T-cell (primary cell): Measurements from ENCODE around the gene XG. TPM values are rescaled to one million over a fixed set of nuclear protein-coding genes. Genes with fewer than 3 reads are reported as not detected.
A peak's percentile ranks its signal among the peaks of the same experiment; 100 is the strongest.
"Not testable (repeated sequence)": the region's sequence is repeated elsewhere in the genome, so short reads cannot be mapped to it uniquely, and the experiment has no call there.

Experiments used
- ATAC-seq, 4 experiments: fragments of 200-7000 bp in 3 of 4; fragments of 150-1000 bp in 1 of 4; cut with Tn5 transposase; replicated peaks in 1 of 4; 1 replicate in 3 of 4; 2 replicates in 1 of 4; pipeline ENCODE4 v1.10.0; 2021; ENCODE audit warnings: moderate library complexity in 3 of 4, mild to moderate bottlenecking in 2 of 4, moderate number of reproducible peaks in 1 of 4
- CTCF ChIA-PET, 2 donors: fragments of 300-600 bp; sonication (Branson Sonifier 250); formaldehyde crosslinking; loops; one replicate each; lab custom pipeline; 2022; ENCODE audit warnings: antibody characterized with exemption in 2 of 2; lab: Charles Lee
- POLR2A ChIA-PET, 2 donors: fragments of 300-600 bp; sonication (Branson Sonifier 250); formaldehyde crosslinking; loops; one replicate each; lab custom pipeline; 2022; ENCODE audit warnings: antibody characterized with exemption in 2 of 2; lab: Charles Lee
- DNase-seq, 35 experiments: peaks; one replicate each; pipeline versions ENCODE4 v3.0.0 to v3.0.0-alpha.2; 2013 to 2023
- H3K27ac ChIP-seq: one replicate; pipeline ENCODE4 v1.5.1; 2013; ENCODE audit warnings: low read length
- H3K27me3 ChIP-seq, 2 experiments: replicated peaks in 1 of 2; 1 replicate in 1 of 2; 2 replicates in 1 of 2; pipeline versions ENCODE4 v1.6.1 to v1.7.0; 2013; ENCODE audit warnings: low read length in 1 of 2, mixed read lengths in 1 of 2; ENCODE audit not compliant: control insufficient read depth in 2 of 2, insufficient read depth in 2 of 2; ENCODE audit errors: extremely low read depth in 1 of 2
- H3K36me3 ChIP-seq, 2 donors: 1 replicate in 1 of 2; 2 replicates in 1 of 2; pipeline versions ENCODE4 v1.6.1 to v1.7.0; 2013; ENCODE audit warnings: low read length in 1 of 2; ENCODE audit not compliant: control insufficient read depth in 2 of 2, insufficient read depth in 1 of 2; ENCODE audit errors: extremely low read depth in 1 of 2
- H3K4me1 ChIP-seq, 2 experiments: 1 replicate in 1 of 2; 2 replicates in 1 of 2; pipeline versions ENCODE4 v1.6.1 to v1.7.0; 2013; ENCODE audit warnings: low read length in 2 of 2, mixed read lengths in 1 of 2; ENCODE audit not compliant: insufficient read depth in 2 of 2, control insufficient read depth in 1 of 2; ENCODE audit errors: extremely low read depth in 1 of 2
- H3K4me3 ChIP-seq, 2 donors: 1 replicate in 1 of 2; 2 replicates in 1 of 2; pipeline versions ENCODE4 v1.5.1 to v1.7.0; 2013; ENCODE audit warnings: mild to moderate bottlenecking in 2 of 2, low read length in 1 of 2, moderate library complexity in 1 of 2; ENCODE audit not compliant: control insufficient read depth in 1 of 2; ENCODE audit errors: extremely low read depth in 1 of 2
- H3K9me3 ChIP-seq: 2 replicates; pipeline ENCODE4 v1.7.0; 2013
- H3K27ac Mint-ChIP-seq, 2 donors: one replicate each; pipeline ENCODE4 v1.8.0; 2020 to 2021; ENCODE audit warnings: mild to moderate bottlenecking in 2 of 2, mixed read lengths in 2 of 2
- H3K27me3 Mint-ChIP-seq, 2 donors: one replicate each; pipeline ENCODE4 v1.8.0; 2021 to 2022; ENCODE audit warnings: mixed read lengths in 2 of 2
- H3K36me3 Mint-ChIP-seq: one replicate; pipeline ENCODE4 v1.8.0; 2021; ENCODE audit warnings: mixed read lengths
- H3K4me1 Mint-ChIP-seq, 3 donors: one replicate each; pipeline ENCODE4 v1.8.0; 2020 to 2022; ENCODE audit warnings: mixed read lengths in 3 of 3, mild to moderate bottlenecking in 1 of 3
- H3K4me3 Mint-ChIP-seq, 3 donors: one replicate each; pipeline ENCODE4 v1.8.0; 2020 to 2022; ENCODE audit warnings: mild to moderate bottlenecking in 3 of 3, mixed read lengths in 3 of 3, moderate library complexity in 3 of 3
- H3K9me3 Mint-ChIP-seq, 3 donors: one replicate each; pipeline ENCODE4 v1.8.0; 2020 to 2022; ENCODE audit warnings: mixed read lengths in 3 of 3
- WGBS: methylation state at CpG from one replicate; pipeline ENCODE4 v1.1.5; 2013; ENCODE audit warnings: missing lambda C conversion rate; ENCODE audit not compliant: insufficient coverage; 5-methylcytosine and 5-hydroxymethylcytosine counted together
- total RNA-seq, 35 experiments: library from RNA in 6 of 35; stranded (reverse) in 6 of 35; fragments of 120-200 nt in 1 of 35; gene quantifications; one replicate each; pipeline versions ENCODE4 v1.2.1 to v1.2.4 and lab custom pipeline; 2013 to 2026

Gene XG
- total RNA-seq, 5 donors from 2014 or later (not counting 1 experiment from before 2014, with no cell fraction given): 0.13 to 1.5 TPM; not detected in 3

DNA sequence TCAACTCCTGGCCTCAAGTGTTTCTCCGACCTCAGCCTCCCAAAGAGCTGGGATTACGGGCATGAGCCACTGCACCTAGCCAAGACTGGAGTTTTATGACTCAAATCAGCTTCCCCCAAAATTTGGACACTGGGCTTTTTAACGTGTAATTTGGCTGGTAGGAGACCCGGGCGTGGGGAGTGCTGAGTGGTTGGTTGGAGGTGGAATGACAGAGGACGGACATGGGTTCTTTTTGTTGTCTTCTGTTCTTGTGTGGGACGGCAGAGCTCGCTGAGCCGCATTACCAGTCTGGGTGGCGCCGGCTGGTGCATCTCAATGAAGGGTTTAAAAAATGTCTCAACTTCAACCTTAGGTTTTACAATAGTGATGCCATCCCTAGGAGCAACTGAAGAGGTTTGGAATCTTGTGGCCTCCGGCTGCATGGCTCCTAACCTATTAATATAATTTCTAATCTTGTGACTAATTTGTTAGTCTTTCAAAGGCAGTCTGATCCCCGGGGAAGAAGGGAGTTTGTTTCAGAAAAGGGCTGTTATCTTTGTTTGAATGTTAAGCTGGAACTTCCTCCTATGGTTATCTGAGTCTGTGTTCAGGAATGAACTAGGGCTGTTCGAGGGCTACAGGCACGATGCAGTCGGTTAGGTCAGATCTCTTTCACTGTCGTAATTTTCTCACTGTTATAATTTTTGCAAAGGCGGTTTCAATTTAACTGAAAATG lies 50.7 kb downstream of the XG start:
- H3K4me3 Mint-ChIP-seq, H3K27ac ChIP-seq, DNase-seq, POLR2A ChIA-PET, H3K9me3 ChIP-seq, H3K36me3 ChIP-seq, ATAC-seq, H3K4me1 ChIP-seq, H3K27me3 ChIP-seq, H3K27me3 Mint-ChIP-seq, H3K36me3 Mint-ChIP-seq, H3K4me3 ChIP-seq, H3K4me1 Mint-ChIP-seq, H3K9me3 Mint-ChIP-seq, H3K27ac Mint-ChIP-seq: not testable (repeated sequence)
- 82% methylated on average over 6 of the region's 18 CpGs for WGBS
- CTCF ChIA-PET: interaction anchor here in 1 of 2 donors (0.6 kb wide), 1 partner anchor 14 kb away, joined by 9 read pairs; no protein-coding TSS in a partner anchor

DNA sequence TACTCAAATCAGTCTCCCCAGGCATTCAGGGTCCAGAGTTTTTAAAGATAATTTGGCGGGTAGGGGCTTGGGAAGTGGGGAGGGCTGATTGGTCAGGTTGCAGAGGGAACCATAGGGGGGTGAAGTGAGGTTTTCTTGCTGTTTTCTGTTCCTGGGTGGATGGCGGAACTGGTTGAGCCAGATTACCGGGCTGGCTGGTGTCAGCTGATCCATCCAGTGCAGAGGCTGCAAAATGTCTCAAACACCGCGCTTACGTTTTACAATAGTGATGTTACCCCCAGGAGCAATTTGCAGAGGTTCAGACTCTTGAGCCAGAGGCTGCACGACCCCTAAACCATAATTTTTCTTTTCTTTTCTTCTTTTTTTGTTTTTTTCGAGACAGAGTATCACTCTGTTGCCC lies 51.6 kb downstream of the XG start:
- H3K27ac ChIP-seq, H3K4me3 ChIP-seq, H3K27ac Mint-ChIP-seq, H3K4me3 Mint-ChIP-seq, H3K36me3 ChIP-seq, H3K27me3 ChIP-seq, H3K4me1 ChIP-seq, DNase-seq, ATAC-seq, H3K9me3 ChIP-seq, H3K4me1 Mint-ChIP-seq, H3K27me3 Mint-ChIP-seq, H3K9me3 Mint-ChIP-seq, H3K36me3 Mint-ChIP-seq, POLR2A ChIA-PET: not testable (repeated sequence)
- CTCF ChIA-PET: interaction anchor here in 1 of 2 donors (0.6 kb wide), 1 partner anchor 33 kb away, joined by 6 read pairs; no protein-coding TSS in a partner anchor
- 75% methylated on average over 4 of the region's 8 CpGs for WGBS

DNA sequence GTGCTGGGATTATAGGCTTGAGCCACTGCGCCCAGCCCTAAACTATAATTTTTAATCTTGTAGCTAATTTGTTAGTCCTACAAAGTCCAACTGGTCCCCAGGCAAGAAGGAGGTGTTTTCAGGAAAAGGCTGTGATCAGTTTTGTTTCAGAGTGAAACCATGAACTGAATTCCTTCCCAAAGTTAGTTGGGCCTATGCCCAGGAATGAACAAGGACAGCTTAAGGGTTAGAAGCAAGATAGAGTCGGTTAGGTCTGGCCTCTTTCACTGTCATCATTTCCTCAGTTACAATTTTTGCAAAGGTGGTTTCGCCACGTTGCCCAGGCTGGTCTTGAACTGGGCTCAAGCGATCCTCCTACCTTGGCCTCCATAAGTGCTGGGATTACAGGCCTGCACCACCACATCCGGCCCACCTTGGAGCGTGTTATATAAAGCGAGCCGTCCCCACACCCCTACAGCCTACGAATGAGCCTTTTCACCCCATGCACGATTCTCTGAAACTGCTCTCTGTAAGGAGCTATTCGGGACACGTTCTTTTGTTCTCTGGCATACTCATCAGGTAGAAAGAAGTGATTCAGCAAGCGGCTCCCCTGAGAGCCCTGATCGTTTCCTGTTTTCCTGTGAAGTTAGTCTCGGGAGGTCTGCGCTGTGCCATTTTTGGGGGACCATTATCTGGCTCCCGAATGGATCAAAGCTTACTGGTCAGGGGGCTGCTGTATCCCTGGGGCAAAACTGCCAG lies 52.4 kb downstream of the XG start:
- DNase-seq, H3K4me1 Mint-ChIP-seq, H3K4me3 ChIP-seq, H3K9me3 ChIP-seq, POLR2A ChIA-PET, H3K27ac ChIP-seq, ATAC-seq, H3K4me1 ChIP-seq, H3K9me3 Mint-ChIP-seq, H3K27me3 ChIP-seq, H3K27ac Mint-ChIP-seq, H3K4me3 Mint-ChIP-seq, H3K36me3 Mint-ChIP-seq, H3K36me3 ChIP-seq: not testable (repeated sequence)
- 90% methylated on average over 2 of the region's 18 CpGs for WGBS
- CTCF ChIA-PET: interaction anchor here in 1 of 2 donors (0.6 kb wide), 1 partner anchor 32 kb away, joined by 6 read pairs; no protein-coding TSS in a partner anchor
- peaks cover 3 to 11% of the 10 kb centered on the region in 2 donors for H3K27me3 Mint-ChIP-seq

DNA sequence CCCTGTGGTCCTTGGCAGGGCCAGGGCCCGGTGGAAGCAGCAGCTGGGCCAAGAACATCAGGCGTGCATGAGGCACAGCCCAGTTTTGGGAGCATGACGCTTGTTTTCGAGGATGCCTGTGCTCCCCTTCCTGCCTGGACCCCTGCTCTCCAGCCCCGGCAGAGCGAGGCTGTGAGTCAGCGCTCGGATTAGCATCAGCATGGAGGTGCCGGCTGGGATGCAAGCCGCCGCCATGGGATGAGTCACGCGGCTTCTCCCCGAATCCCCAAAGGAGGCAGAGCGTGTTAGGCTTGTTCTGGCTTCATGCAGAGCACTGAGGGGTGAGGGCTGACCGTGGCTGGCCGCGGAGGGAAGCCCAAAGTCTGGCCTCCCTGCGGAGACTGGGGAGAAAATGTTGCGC lies 53.0 kb downstream of the XG start:
- H3K36me3 ChIP-seq, H3K27ac Mint-ChIP-seq, H3K9me3 ChIP-seq, H3K36me3 Mint-ChIP-seq, H3K4me1 ChIP-seq, POLR2A ChIA-PET, ATAC-seq, DNase-seq, H3K27me3 ChIP-seq, CTCF ChIA-PET, H3K4me3 Mint-ChIP-seq, H3K4me1 Mint-ChIP-seq, H3K4me3 ChIP-seq, H3K27ac ChIP-seq, H3K9me3 Mint-ChIP-seq: not testable (repeated sequence)
- H3K27me3 Mint-ChIP-seq: peaks cover 3 to 14% of the 10 kb centered on the region in 2 donors
- WGBS: 91% methylated on average over 6 of the region's 20 CpGs

DNA sequence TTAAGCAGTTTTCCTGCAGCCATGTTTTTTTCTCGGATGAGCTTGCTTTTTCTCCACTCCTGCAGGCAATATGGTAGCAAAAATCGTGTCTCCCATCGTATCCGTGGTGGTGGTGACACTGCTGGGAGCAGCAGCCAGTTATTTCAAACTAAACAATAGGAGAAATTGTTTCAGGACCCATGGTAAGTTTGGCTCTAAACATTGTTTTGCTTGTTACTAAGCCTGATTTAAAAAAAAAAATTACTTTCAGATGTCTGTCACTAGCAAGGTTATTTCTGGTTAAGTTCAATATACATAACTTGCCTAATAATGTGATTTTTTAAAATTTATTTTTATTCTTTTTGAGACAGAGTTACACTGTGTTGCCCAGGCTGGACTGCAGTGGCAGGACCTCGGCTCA lies 59.4 kb downstream of the XG start:
- no peaks in the 10 kb centered on the region for H3K9me3 Mint-ChIP-seq
- Histone ChIP-seq H3K9me3 (no peaks in the 10 kb centered on the region), H3K27me3 (peaks cover 0 to 2% of the 10 kb centered on the region in 2 experiments), H3K4me1 (no peaks in the 10 kb centered on the region), H3K36me3 (no peaks in the 10 kb centered on the region), H3K27ac (no peak overlapping the region), H3K4me3 (no peak overlapping the region)
- no peak for ATAC-seq
- H3K4me3 Mint-ChIP-seq: no peak overlapping the region
- peaks cover 0 to 3% (median 3%) of the 10 kb centered on the region in 3 donors for H3K4me1 Mint-ChIP-seq
- no peaks in the 10 kb centered on the region for H3K36me3 Mint-ChIP-seq
- ChIA-PET POLR2A (no interaction called here), CTCF (no interaction called here)
- H3K27ac Mint-ChIP-seq: no peak overlapping the region
- DNase-seq: no peak
- no CpG with 5 or more reads among the region's 5 CpGs for WGBS
- H3K27me3 Mint-ChIP-seq: peaks cover 4 to 26% of the 10 kb centered on the region in 2 donors

DNA sequence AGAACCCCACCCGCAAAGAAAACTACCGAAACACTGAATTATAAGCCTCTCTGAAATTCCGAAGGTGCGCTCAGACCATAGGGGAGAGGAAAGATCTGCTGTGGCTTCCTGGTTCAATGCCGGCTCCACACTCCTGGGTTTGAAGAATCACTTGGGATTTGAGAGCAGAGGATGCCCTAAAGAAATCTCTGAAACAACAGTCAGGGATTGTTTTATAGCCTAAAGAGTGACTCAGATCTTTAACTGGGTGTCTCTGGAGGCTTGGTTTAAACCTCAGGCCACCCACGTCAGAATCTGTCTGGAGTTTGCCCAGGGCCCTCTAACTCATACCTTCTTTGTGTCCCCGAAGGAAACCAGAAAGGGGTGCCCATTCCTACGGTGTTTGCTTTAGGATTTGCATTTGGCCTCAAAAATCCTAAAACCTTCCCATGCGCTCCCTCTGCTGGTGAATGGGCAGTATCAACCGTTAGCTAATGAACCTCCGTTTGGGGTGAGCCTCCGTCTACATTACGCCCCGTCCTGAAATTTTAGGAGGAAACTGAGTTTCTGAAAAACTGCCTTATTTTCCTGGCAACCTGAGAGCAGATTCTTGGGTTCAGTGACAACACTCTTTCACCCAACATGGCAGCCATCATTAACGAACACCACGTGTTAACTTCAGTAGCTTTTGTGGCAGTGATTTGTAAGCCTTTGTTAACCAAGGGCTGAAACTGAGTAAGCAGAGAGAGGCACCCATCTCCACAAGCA lies 60.5 kb downstream of the XG start:
- H3K27ac Mint-ChIP-seq, CTCF ChIA-PET, H3K36me3 ChIP-seq, H3K9me3 Mint-ChIP-seq, H3K27ac ChIP-seq, H3K36me3 Mint-ChIP-seq, H3K27me3 ChIP-seq, H3K4me3 ChIP-seq, H3K4me1 ChIP-seq, H3K4me1 Mint-ChIP-seq, H3K9me3 ChIP-seq, POLR2A ChIA-PET: not testable (repeated sequence)
- Mint-ChIP-seq H3K27me3 (peaks cover 4 to 31% of the 10 kb centered on the region in 2 donors), H3K4me3 (peak overlapping the region; percentile 45 to 55 (median 53))
- ATAC-seq: peak in 3 of 4 experiments; percentile 54 to 77 (median 58)
- peak in 26 of 35 experiments; percentile 0 to 64 (median 19) for DNase-seq
- WGBS: no CpG with 5 or more reads among the region's 16 CpGs
